Upper lobe of right lung (tissue), 1 donor: ENCODE data around the gene SLC35F1. TPM values are rescaled to one million over a fixed set of nuclear protein-coding genes. Genes with fewer than 3 reads are reported as not detected.

ENCODE experiments used
- ATAC-seq: fragments of 200-7000 bp; cut with Tn5 transposase; one replicate; pipeline ENCODE4 v1.9.1; 2020; ENCODE audit warnings: mild to moderate bottlenecking, moderate library complexity
- DNase-seq: peaks from one replicate; pipeline ENCODE4 v3.0.0-alpha.2; 2020
- H3K27ac ChIP-seq: fragments of 200-600 bp; one replicate; pipeline ENCODE4 v1.8.0; 2022
- H3K27me3 ChIP-seq: fragments of 200-600 bp; one replicate; pipeline ENCODE4 v1.8.0; 2022; ENCODE audit warnings: mild to moderate bottlenecking
- H3K36me3 ChIP-seq: fragments of 200-600 bp; one replicate; pipeline ENCODE4 v1.8.0; 2022
- H3K4me1 ChIP-seq: fragments of 200-600 bp; one replicate; pipeline ENCODE4 v1.8.0; 2022
- H3K4me3 ChIP-seq: fragments of 200-600 bp; one replicate; pipeline ENCODE4 v1.8.0; 2022; ENCODE audit warnings: mild to moderate bottlenecking
- H3K9me3 ChIP-seq: fragments of 200-600 bp; one replicate; pipeline ENCODE4 v1.8.0; 2022
- CTCF ChIP-seq: fragments of 200-600 bp; IDR thresholded peaks from one replicate; pipeline ENCODE4 v1.8.0; 2022; ENCODE audit warnings: antibody characterized with exemption
- intact Hi-C: fragments of 100-400 bp; cut with DNase I; formaldehyde crosslinking; loops from one replicate; pipeline ENCODE4 v1.11.0; 2022
- total RNA-seq: library from RNA; stranded (reverse); fragmentation: NEBNext Ultra II Directional; extraction: Animal tissue kit (Norgen Biotek cat#: 25700); gene quantifications from one replicate; pipeline ENCODE4 v1.2.1, GENCODE V29; 2021
- donor health status: DM: no; HTN: yes; CAD: no; lungs with severe emphysema.

The SLC35F1 gene
- total RNA-seq, 1 donor from 2014 or later = 0.29 TPM

DNA sequence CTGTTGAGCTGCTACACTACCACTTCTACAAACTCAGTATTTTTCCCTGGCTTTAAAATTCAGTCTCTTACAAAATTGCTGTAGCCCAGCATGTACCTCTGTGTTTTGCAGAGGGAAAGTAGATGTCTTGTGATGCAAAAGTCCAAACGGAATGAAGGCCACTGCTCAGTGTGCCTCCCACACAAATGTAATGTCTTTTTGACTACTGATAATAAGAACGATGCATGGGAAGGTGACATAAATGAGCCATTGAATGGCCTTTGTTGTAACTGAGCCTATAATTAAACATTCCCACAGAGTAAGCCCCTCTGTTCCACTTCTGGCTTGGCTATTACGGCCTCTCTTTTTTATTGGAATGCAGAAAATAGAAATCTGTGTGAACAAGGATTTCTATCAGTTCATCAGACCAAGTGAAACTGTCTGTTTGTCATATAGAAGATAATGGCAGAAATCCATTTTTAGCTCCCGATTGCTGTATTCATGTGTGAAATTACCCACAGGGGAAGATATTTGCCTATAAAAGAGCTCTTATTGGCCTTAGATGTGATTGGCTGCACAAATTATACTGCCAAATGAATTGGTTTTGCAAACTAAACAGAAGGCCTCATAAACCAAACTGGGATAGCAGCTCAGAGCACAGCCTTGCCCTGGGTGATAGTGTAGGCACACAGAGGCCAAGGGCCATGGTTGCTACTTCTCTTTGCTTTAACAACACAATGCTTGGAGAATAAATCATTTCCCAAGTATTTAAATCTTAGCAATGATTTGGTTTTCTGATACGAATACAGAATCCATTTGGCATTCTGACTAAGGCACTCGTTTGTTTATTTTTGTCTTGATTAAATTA is 399.6 kb downstream of the SLC35F1 start:
- no peak overlapping the region for H3K27ac ChIP-seq
- H3K4me1 ChIP-seq = no peaks in the 10 kb centered on the region
- no peaks in the 10 kb centered on the region for H3K9me3 ChIP-seq
- ATAC-seq (no peak), DNase-seq (no peak)
- no peak overlapping the region for H3K4me3 ChIP-seq
- intact Hi-C loops = no loop called here
- no peak for TF ChIP-seq CTCF
- H3K36me3 ChIP-seq = no peaks in the 10 kb centered on the region
- no peaks in the 10 kb centered on the region for H3K27me3 ChIP-seq

GRCh38 chr6:118307581-118307980 is 400.5 kb downstream of the SLC35F1 start:
- no peaks in the 10 kb centered on the region for H3K4me1 ChIP-seq
- H3K36me3 ChIP-seq = no peaks in the 10 kb centered on the region
- no peak for TF ChIP-seq CTCF
- H3K9me3 ChIP-seq = no peaks in the 10 kb centered on the region
- intact Hi-C loops = no loop called here
- H3K4me3 ChIP-seq = no peak overlapping the region
- H3K27me3 ChIP-seq = no peaks in the 10 kb centered on the region
- no peak for ATAC-seq
- no peak for DNase-seq
- no peak overlapping the region for H3K27ac ChIP-seq

- H3K27me3 ChIP-seq = no peaks in the 10 kb centered on the region
- no peak overlapping the region for H3K27ac ChIP-seq
- no peaks in the 10 kb centered on the region for H3K36me3 ChIP-seq
- ATAC-seq = no peak
- H3K4me3 ChIP-seq = no peak overlapping the region
- H3K4me1 ChIP-seq = peaks cover 4% of the 10 kb centered on the region
- no peaks in the 10 kb centered on the region for H3K9me3 ChIP-seq
- intact Hi-C loops = no loop called here
- no peak for TF ChIP-seq CTCF
- DNase-seq = no peak
These were observed 402.5 kb downstream of the SLC35F1 start for GRCh38 chr6:118309337-118310093.

DNA sequence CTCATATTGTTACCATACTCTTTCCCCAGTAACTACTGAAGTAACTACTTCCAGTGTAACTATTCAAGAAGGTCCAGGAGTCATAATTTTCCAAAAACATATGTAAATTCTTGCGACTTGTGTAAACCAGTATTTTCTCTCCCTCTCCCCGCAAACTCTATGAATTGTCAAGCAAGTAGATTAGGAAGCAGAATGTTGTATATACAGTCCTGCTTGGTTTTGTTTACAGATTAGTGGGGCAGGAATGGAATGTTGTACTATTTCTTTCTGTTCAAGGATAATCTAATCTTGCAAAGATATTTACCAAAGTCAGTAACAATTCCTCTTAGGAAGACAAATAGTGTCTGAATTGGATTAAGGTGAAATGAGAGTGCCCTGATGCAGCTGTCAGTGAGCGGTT is 406.1 kb downstream of the SLC35F1 start:
- peaks cover 8% of the 10 kb centered on the region for H3K4me1 ChIP-seq
- no peak overlapping the region for H3K27ac ChIP-seq
- DNase-seq = no peak
- H3K9me3 ChIP-seq = no peaks in the 10 kb centered on the region
- no peak for TF ChIP-seq CTCF
- no peak for ATAC-seq
- no peaks in the 10 kb centered on the region for H3K36me3 ChIP-seq
- intact Hi-C loops = no loop called here
- H3K4me3 ChIP-seq = no peak overlapping the region
- no peaks in the 10 kb centered on the region for H3K27me3 ChIP-seq

- peaks cover 11% of the 10 kb centered on the region for H3K4me1 ChIP-seq
- ATAC-seq = no peak
- H3K27me3 ChIP-seq = no peaks in the 10 kb centered on the region
- no peak overlapping the region for H3K27ac ChIP-seq
- no peaks in the 10 kb centered on the region for H3K36me3 ChIP-seq
- no peaks in the 10 kb centered on the region for H3K9me3 ChIP-seq
- no peak for DNase-seq
- H3K4me3 ChIP-seq = no peak overlapping the region
- no peak for TF ChIP-seq CTCF
- intact Hi-C loops = no loop called here
These were observed 406.7 kb downstream of the SLC35F1 start for GRCh38 chr6:118313762-118314161.
